Skin epidermis (tissue), 12 donors: ENCODE measurements around the gene KCNH4.
"Not testable (repeated sequence)": the region's sequence is repeated elsewhere in the genome, so short reads cannot be mapped to it uniquely, and the experiment has no call there.

ENCODE experiments used
- H3K27ac ChIP-seq, 21 experiments: fragments of 200-600 bp; sonication (generic) in 11 of 21; one replicate each; pipeline ENCODE4 v1.5.0; 2020; ENCODE audit warnings: mild to moderate bottlenecking in 3 of 21, inconsistent platforms in 2 of 21, moderate library complexity in 2 of 21
- H3K4me3 ChIP-seq, 7 experiments: fragments of 200-600 bp; sonication (generic) in 2 of 7; one replicate each; pipeline ENCODE4 v1.5.0; 2020; ENCODE audit warnings: inconsistent platforms in 2 of 7, mild to moderate bottlenecking in 2 of 7, moderate library complexity in 1 of 7

The KCNH4 gene

DNA sequence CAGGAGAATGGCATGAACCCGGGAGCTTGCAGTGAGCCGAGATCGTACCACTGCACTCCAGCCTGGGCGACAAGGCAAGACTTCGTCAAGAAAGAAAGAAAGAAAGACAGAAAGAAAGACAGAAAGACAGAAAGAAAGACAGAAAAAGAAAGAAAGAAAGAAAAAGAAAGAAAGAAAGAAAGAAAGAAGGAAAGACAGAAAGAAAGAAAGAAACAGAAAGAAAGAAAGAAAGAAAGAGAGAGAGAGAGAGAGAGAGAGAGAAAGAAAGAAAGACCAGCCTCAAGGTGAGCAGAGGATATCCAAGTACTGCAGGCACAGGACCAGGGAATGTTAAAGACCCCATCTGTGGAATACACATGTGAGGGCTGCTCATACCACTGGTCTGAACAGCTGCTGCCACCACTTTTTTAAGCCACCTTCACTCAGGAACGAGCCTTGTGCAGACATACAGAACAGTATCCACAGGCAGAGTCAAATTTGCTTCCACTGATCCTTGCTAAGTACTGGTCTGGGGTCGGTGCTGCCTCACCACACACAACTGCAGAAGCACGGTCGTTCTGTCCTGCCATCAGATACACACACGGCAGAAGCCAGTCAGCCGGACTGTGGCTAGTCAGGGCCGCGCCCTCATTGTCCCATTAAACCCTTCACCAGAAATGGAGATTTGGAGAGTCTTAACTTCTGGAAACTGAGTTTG lies 33.9 kb downstream of the KCNH4 start:
- no peak overlapping the region for H3K27ac ChIP-seq
- no peak overlapping the region for H3K4me3 ChIP-seq

GRCh38 chr17:42143138-42143537 lies 37.8 kb downstream of the KCNH4 start:
- H3K4me3 ChIP-seq, result not testable (repeated sequence)
- peak overlapping the region in 1 of 21 experiments; percentile 34 for H3K27ac ChIP-seq

GRCh38 chr17:42142371-42142896 lies 38.5 kb downstream of the KCNH4 start:
- Histone ChIP-seq H3K27ac (peak overlapping the region in 3 of 21 experiments; percentile 5 to 34 (median 34)), H3K4me3 (no peak overlapping the region)

DNA sequence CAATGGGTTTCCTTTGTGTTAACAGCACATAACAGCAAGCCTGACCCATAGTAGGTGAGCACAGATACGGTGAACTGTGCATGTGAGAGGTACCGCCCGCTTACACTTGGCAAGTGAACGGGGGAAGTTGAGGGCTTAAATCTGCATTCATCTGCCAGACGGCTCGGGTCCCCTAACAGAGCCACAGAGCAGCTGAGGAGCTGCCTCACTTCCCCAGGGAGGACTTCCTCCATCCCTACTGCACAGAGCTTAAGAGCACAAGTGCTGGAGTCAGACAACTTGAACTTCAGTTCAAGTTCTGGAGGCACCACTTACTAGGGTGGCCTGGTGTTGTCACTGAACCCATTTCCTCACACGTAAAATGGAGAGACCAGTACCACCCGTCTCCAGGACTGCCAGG lies 39.6 kb downstream of the KCNH4 start:
- Histone ChIP-seq H3K4me3 (no peak overlapping the region), H3K27ac (peak overlapping the region in 2 of 21 experiments; percentile 0 to 14)

- H3K27ac ChIP-seq, H3K4me3 ChIP-seq: not testable (repeated sequence)
These were observed 40.3 kb downstream of the KCNH4 start for GRCh38 chr17:42140690-42141089.

GRCh38 chr17:42138749-42139492 lies 42.0 kb downstream of the KCNH4 start:
- peak overlapping the region in 2 of 21 experiments; percentile 27 to 28 for H3K27ac ChIP-seq
- no peak overlapping the region for H3K4me3 ChIP-seq

DNA sequence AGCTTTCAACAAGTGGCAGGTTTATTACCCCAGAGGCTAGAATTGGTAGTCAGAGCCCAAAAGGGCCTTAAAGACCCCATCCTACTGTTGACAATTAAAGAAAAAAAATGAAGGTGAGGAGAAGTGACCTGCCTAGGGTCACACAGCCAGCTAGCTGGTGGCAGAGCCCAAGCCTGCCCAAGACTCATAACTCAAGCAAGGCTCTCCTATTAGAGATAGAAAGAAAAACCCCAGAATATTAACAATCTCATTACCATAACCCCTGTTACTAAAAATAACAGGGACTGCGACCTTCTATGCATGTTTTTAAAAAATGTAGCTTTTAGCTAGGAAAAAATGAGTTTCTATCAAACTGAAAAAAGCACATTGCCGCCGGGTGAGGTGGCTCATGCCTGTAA lies 44.3 kb downstream of the KCNH4 start:
- peak overlapping the region in 13 of 21 experiments; percentile 15 to 76 (median 54) for H3K27ac ChIP-seq
- no peak overlapping the region for H3K4me3 ChIP-seq

GRCh38 chr17:42135664-42136653 lies 45.0 kb downstream of the KCNH4 start:
- no peak overlapping the region for H3K4me3 ChIP-seq
- H3K27ac ChIP-seq, result peak overlapping the region in 17 of 21 experiments; percentile 5 to 76 (median 49)

DNA sequence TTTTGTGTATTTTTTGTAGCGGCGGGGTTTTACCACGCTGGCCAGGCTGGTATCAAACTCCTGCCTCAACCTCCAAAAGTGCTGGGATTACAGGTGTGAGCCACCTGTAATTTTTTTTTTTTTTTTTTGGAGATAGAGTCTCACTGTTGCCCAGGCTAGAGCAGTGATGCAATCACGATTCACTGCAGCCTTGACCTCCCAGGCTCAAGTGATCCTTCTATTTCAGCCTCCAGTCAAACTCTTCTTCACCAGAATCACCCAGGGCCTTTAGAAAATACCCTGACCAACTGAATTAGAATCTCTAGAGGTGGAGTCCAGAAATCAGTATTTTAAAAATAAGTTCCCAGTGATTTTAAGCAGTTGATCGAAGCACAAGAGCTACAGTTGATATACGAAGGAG lies 45.8 kb downstream of the KCNH4 start:
- Histone ChIP-seq H3K27ac (peak overlapping the region in 16 of 21 experiments; percentile 3 to 76 (median 48)), H3K4me3 (no peak overlapping the region)

DNA sequence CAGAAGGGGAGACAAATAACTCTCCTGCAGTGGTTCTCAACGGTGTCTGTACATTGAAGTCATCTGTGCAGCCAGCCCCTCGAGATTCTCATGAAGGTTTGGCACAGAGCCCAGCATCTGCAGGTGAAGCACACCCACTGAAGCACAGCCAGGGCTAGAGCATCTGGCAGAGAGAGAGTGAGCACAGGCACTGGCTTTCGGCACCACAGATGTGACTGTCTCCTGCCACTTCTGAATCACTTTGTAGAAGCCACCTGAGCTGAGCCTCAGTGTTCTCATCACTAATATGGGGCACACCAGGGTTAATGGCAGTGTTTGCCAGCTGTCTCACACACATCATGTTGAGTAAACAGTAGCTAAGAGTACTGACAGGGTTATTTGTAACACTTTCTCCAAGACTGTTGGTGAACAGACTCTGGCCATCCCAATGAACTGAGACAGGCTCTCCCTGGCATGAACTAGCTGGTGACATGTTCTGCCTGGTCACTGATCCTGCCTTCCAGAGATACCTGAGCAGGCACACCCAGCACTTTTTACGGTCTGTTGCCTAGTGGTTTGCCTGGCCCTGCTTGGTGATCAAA lies 47.4 kb downstream of the KCNH4 start:
- Histone ChIP-seq H3K4me3 (no peak overlapping the region), H3K27ac (peak overlapping the region in 15 of 21 experiments; percentile 5 to 76 (median 55))

GRCh38 chr17:42132941-42133340 lies 48.0 kb downstream of the KCNH4 start:
- Histone ChIP-seq H3K4me3 (no peak overlapping the region), H3K27ac (peak overlapping the region in 18 of 21 experiments; percentile 9 to 76 (median 47))

- H3K27ac ChIP-seq, result peak overlapping the region in 16 of 21 experiments; percentile 6 to 76 (median 50)
These were observed 48.9 kb downstream of the KCNH4 start for GRCh38 chr17:42131981-42132432.

DNA sequence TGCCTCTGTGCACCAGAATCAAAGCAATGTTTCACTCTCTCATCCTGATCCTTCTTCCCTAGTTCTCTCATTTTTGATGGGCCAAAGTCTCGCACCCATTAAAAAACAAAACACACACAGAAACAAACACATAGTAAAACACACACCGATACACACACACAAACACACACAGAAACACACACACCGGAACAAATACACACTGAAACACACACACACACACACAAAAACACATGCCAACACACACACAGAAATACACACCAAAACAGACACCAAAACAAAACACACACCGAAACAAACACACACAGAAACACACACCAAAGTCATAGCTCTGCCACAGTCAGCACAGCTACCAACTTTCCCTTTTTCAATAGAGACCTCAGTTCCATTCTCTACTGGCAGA lies 49.7 kb downstream of the KCNH4 start:
- H3K4me3 ChIP-seq, result no peak overlapping the region
- peak overlapping the region in 19 of 21 experiments; percentile 1 to 76 (median 50) for H3K27ac ChIP-seq

More at GRCh38 chr17:42131981-42132432, 48.9 kb downstream of the KCNH4 start:
- H3K4me3 ChIP-seq, result no peak overlapping the region

DNA sequence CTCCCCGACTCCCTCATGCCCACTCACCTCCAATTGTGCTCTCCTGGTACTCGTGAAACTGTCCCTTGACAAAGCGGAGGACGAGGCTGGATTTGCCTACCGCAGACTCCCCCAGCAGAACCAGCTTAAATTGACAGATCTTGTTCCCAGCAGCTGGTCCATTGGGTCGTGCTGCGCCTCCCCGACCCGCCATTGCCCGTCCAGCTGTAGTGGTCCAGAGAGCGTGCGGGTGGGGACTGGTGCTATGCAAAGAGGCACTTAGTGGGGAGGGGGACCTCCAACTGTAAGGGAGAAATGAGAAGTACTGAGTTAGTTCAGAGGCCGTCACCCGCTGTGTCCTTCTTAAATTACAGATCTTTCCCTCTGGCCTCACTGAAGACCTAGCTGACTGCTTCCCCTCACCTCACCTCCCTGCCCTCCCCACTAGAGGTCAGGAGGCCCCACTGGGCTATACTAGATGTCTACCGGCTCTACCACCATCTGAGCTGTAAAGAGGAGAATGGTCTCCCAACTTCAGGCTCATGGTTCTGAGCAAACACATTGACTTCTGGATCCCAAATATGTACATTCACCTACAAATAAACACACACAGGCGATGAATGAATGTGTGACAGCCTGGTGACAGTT lies 50.5 kb downstream of the KCNH4 start:
- Histone ChIP-seq H3K4me3 (no peak overlapping the region), H3K27ac (peak overlapping the region in 17 of 21 experiments; percentile 1 to 76 (median 50))

GRCh38 chr17:42129109-42129837 lies 51.7 kb downstream of the KCNH4 start:
- H3K27ac ChIP-seq, result peak overlapping the region in 15 of 21 experiments; percentile 4 to 76 (median 47)
- no peak overlapping the region for H3K4me3 ChIP-seq

GRCh38 chr17:42127414-42127813 lies 53.5 kb downstream of the KCNH4 start:
- no peak overlapping the region for H3K4me3 ChIP-seq
- H3K27ac ChIP-seq, result no peak overlapping the region

GRCh38 chr17:42126836-42127235 lies 54.1 kb downstream of the KCNH4 start:
- H3K4me3 ChIP-seq, result no peak overlapping the region
- no peak overlapping the region for H3K27ac ChIP-seq

- H3K27ac ChIP-seq, result no peak overlapping the region
- H3K4me3 ChIP-seq, result no peak overlapping the region
These were observed 55.4 kb downstream of the KCNH4 start for GRCh38 chr17:42125565-42125964.
